CMK (cell line): ENCODE data around the gene CEP89.
"Not testable (repeated sequence)": the region's sequence is repeated elsewhere in the genome, so short reads cannot be mapped to it uniquely, and the experiment has no call there.

Experiments used
- DNase-seq: peaks from one replicate; pipeline ENCODE4 v3.0.0-alpha.2; 2010; ENCODE audit warnings: low read depth

The CEP89 gene

DNA sequence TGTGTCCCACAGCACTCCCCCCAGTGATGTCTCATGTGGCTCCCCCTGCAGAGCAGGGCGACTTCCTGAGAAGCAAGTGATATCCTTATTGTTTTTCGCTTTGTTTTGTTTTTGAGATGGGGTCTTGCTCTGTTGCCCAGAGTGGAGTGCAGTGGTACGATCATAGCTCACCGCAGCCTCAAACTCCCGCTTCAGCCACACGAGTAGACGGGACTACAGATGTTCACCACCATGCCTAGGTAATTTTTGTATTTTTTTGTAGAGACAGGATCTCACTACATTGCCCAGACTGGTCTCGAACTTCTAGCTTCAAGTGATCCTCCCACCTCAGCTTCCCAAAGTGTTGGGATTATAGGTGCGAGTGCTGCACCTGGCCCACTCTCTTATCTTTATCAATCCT, 5.0 kb downstream of the CEP89 start:
- DNase-seq = no peak

- no peak for DNase-seq
Observed at GRCh38 chr19:32945260-32945659, 26.5 kb downstream of the CEP89 start.

DNA sequence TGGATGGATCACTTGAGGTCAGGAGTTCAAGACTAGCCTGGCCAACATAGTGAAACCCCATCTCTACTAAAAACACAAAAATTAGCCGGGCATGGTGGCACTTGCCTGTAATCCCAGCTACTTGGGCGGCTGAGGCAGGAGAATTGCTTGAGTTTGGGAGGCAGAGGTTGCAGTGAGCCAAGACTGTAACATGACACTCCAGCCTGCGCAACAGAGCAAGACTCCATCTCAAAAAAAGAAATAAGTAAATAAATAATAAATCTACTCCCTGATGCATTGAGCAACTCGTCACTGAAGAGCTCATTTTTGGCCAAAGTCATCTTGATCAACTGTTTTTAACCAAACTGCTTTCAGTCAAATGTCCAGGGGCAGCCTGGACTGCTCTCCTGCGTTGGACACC, 30.5 kb downstream of the CEP89 start:
- not testable (repeated sequence) for DNase-seq

GRCh38 chr19:32936065-32936464, 35.7 kb downstream of the CEP89 start:
- DNase-seq = no peak

GRCh38 chr19:32935629-32936028, 36.1 kb downstream of the CEP89 start:
- no peak for DNase-seq

DNA sequence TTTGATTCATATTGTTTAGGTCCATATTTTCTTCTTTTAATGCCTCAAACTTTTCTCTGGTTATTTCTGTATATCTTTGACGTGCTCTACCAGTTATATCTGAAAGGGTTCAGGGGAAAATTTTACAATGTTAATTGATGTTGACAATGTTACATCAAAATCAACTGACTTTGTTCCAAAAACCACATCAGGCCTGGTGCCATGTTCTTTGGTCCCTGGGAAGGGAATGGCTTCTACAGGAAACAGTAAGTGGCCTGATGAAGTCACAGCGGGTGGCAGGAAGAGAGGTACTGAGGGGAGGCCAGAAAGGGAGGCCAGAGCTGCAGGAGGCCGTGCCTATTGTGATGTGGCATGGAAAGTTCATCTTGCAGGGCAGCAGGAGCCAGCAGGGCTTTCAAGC, 38.2 kb downstream of the CEP89 start:
- no peak for DNase-seq

DNA sequence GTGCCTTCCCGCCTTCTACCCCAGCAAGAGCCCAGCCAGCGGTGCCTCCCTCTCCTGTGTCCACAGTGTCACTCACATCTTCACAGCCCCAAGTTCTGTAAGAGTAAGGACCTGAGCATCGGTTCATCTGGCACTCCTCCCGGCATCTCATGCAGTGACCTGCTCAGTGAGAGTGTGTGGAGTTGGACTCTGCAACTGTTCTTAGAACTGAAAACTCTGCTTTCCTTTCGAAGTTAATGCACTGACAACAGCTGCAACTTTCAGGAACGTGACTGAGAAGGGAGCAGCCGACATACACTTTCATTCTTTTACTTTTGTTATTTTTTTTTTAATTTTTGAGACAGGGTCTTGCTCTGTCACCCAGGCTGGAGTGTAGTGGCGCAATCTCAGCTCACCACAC, 41.2 kb downstream of the CEP89 start:
- DNase-seq = no peak

GRCh38 chr19:32928806-32929205, 43.0 kb downstream of the CEP89 start:
- no peak for DNase-seq

DNA sequence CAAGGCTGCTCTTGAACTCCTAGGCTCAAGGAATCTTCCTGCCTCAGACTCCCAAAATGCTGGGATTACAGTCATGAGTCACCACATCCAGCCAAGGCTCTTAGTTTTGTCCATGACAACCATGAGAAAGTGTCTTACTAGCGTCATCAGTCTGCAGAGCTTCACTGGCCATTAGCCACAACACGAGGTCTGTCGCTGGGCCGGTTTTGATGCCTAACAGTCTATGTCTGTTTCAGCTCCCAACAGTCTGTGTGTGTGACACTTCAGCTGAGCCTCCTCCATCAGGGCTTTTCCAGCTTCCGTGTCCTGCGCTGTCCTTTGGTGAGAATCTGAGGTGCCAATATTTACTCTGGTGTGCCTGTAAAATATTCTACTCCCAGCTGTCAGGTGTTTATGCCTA, 47.6 kb downstream of the CEP89 start:
- no peak for DNase-seq

GRCh38 chr19:32921624-32922023, 50.1 kb downstream of the CEP89 start:
- DNase-seq = no peak

GRCh38 chr19:32919365-32919764, 52.4 kb downstream of the CEP89 start:
- DNase-seq = no peak

GRCh38 chr19:32917616-32917996, 54.2 kb downstream of the CEP89 start:
- DNase-seq = no peak

DNA sequence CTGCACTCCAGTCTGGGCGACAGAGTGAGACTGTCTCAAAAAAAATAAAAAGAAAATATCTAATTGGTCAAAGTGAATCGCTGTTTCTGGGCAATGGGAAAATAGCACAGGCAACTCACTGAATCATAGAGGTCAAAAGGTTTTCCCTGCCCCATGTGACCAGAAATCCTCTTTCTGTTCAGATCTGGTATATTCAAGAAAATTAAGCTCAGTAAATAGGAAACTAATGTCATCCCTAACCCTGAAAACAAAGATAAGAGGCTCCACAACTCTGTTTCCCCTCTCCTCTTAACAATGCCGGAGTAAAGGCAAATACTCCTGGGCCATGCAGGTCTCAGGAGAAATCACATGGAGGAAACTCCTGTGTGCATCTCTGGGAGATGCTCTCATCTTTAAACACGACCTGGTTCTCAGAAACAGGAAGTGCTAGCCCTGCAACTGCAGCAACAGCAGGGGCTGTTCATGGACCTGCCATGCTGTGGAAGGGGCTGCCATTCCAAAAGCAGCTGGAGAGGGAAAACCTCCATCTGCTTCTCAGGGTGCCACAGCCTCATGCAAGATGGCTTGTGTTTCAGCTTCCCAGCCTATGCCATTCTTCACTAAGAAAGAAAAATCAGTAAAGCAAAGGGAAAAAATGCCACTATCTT, 54.7 kb downstream of the CEP89 start:
- no peak for DNase-seq

DNA sequence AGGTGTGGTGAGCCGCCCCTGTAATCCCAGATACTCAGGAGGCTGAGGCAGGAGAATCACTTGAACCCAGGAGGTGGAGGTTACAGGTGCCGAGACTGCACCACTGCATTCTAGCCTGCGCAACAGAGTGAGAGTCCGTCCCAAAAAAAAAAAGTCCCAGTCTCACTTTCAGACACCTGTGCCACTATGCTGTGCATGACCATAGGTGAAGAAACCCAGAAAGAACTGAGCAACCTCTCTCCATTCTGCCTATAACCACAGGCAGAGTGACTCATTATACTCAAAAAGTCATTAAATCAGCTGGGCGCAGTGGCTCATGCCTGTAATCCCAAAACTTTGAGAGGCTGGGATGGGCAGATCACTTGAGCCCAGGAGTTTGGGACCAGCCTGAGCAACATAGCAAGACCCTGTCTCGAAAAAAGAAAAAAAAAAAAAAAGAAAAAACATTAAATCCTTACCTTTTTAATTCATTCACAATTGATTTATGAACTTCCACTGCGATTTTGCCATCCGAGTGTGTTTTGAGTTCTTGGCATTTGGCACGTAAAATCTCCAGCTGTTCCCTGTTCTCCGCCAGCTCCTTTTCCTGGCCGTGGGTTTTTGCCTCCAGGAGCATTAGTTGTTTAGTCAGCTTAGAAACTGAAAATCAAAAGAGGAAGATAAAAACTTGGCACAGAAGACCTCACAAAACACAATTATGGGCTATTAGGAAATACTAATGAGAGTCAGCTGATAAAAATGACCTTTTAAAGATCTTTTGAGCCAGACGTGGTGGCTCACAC, 56.7 kb downstream of the CEP89 start:
- DNase-seq = no peak

DNA sequence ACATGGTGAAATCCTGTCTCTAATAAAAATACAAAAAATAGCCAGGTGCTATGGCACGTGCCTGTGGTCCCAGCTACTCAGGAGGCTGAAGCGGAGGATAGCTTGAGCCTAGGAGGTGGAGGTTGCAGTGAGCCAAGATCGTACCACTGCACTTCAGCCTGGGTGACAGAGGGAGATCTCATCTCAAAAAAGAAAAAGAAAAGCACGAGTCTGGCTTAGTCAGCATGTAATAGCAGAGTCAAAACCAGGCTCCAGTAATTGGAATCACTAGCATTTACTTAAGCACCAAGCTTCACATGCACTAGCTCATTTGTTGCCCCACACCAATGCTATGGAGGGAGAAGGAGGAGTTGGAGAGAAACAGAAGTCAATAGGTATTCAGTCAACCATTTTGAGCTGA, 60.3 kb downstream of the CEP89 start:
- DNase-seq = no peak

DNA sequence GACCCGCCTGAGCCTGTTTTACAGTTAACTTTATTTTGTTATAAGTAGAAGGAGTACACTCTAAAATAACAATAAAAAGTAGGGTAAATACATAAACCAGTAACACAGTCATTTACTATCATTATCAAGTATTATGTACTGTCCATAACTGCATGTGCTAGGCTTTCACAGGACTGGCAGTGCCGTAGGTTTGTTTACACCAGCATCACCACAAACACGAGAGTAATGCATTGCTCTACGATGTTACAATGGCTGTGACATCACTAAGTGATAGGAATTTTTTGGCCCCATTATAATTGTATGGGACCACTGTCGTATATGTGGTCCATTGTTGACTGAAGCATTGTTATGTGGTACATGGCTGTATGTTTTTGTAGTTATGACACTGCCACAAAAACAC, 60.9 kb downstream of the CEP89 start:
- no peak for DNase-seq

DNA sequence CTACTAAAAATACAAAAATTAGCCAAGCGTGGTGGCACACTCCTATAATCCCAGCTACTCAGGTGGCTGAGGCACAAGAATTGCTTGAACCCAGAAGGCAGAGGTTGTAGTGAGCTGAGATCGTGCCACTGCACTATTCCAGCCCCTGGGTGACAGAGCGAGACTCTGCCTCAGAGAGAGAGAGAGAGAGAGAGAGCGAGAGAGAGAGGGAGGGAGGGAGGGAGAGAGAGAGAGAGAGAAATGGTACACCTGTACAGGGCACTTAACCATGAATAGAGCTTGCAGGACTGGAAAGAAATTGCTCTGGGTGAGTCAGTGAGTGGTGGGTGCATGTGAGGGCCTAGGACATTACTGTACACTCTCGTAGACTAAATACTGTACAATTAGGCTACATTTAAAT, 61.7 kb downstream of the CEP89 start:
- DNase-seq = no peak

DNA sequence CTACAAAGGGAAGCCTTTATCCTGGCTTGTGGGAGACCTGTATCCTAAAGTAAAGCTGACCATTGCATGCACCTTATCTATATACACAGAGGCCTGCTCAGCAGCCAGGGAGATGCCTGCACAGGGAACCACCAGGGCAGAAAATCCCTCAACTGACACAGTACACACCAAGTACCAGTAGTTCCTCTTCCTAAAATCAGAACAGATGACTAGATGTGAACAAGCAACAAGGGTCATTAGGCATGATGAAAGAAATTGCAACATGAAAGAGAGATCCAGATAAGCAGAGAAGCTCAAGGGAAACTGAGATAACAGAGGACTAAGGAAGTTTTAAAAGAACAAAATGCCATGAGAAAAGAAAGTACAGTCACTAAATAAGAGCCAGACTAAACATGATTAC, 62.5 kb downstream of the CEP89 start:
- no peak for DNase-seq

DNA sequence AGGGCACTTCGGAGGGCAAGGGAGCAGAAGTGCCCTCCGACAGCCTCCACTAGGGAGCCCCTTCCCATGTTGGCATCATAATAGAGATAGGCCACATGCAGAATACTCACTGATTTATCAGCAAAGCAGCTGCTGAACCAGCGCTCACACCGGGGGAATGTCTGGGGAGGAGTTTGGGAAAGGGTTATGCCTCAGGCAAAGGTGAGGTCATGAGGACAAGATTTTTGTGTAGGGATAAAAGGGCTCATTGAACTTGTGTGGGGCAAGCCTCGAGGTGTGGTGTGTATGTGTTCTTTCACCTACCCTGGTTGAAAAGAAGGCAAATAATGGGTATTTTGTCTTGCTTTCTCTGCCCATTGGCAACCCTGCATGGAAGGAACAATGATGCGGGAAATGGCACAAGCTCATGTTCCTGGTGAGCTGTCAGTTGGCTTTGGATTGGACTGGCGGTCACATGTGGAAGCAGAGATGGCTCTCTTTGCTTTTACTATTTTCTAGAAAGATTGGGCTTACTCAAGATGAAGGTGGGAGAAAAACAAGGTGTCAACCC, 63.0 kb downstream of the CEP89 start:
- DNase-seq = no peak

- no peak for DNase-seq
Observed at GRCh38 chr19:32902448-32902847, 69.3 kb downstream of the CEP89 start.

- no peak for DNase-seq
Observed at GRCh38 chr19:32901504-32902161, 70.1 kb downstream of the CEP89 start.

- DNase-seq = no peak
Observed at GRCh38 chr19:32896516-32897214, 75.1 kb downstream of the CEP89 start.

DNA sequence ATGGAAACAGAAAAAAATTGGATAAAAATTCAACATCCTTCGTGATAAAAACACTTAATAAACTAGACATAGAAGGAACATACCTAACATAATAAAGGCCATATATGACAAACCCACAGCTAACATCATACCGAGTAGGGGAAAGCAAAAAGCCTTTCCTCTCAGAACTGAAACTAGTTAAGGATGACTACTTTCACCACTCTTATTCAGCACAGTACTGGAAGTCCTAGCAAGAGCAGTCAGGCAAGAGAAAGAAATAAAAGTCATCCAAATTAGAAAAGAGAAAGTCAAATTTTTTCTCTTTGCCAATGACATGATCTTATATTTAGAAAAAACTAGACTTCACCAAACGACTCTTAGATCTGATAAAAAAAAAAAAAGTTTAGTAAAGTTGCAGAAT, 76.4 kb downstream of the CEP89 start:
- DNase-seq = no peak
